Testis (tissue), 2 donors: ENCODE data around the gene DENND2D.

ENCODE experiments used
- POLR2A ChIP-seq: fragments of 450-650 bp; IDR thresholded peaks from one replicate; pipeline ENCODE4 v1.6.1; 2017; ENCODE audit warnings: antibody characterized with exemption, mild to moderate bottlenecking, moderate library complexity
- TF ChIP-seq, protein P1 (sequence below), 3 experiments: fragments of 450-650 bp in 2 of 3; fragments of 200-600 bp in 1 of 3; sonication (generic) in 1 of 3; IDR thresholded peaks; one replicate each; pipeline ENCODE4 v1.5.1; 2016 to 2019; ENCODE audit warnings: antibody characterized with exemption in 3 of 3, mild to moderate bottlenecking in 2 of 3, moderate library complexity in 1 of 3

DNA sequence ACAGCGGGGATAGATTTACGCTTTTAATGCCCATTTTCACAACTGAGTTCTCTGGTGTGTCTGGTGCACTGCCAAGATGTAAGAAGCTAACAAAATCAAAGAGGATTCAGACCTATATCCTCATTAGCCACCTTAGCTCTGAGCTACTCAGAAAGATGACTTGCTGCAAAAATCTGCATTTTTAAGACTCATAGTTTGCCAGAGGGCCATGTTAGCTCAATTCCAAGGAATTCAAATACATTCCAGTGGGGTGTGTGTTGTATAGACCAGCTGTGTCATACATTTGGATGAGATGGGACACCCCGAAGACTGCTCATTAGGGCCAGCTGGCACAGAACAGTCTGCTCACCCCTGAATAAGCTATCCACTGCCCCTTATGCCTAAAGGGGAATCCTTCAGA is 8.9 kb downstream of the DENND2D start:
- TF ChIP-seq, protein P1, sequence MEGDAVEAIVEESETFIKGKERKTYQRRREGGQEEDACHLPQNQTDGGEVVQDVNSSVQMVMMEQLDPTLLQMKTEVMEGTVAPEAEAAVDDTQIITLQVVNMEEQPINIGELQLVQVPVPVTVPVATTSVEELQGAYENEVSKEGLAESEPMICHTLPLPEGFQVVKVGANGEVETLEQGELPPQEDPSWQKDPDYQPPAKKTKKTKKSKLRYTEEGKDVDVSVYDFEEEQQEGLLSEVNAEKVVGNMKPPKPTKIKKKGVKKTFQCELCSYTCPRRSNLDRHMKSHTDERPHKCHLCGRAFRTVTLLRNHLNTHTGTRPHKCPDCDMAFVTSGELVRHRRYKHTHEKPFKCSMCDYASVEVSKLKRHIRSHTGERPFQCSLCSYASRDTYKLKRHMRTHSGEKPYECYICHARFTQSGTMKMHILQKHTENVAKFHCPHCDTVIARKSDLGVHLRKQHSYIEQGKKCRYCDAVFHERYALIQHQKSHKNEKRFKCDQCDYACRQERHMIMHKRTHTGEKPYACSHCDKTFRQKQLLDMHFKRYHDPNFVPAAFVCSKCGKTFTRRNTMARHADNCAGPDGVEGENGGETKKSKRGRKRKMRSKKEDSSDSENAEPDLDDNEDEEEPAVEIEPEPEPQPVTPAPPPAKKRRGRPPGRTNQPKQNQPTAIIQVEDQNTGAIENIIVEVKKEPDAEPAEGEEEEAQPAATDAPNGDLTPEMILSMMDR (IDR thresholded peaks at IDR 0.05), result no peak
- no peak for TF ChIP-seq POLR2A
